Measurements from ENCODE around the gene KIAA2012.

Gene KIAA2012

DNA sequence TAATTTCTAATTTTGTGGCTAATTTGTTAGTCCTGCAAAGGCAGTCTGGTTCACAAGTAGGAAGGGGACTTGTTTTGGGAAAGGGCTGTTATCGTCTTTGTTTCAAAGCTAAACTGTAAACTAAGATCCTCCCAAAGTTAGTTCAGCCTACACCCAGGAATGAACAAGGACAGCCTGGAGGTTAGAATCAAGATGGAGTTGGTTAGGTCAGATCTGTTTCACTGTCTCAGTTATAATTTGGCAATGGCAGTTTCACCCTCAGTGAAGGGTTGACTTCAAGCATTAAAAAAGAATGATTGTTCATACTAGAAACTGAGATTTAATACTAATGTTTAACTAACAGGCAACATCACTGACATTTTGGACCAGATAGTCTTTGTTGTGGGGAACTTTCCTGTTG, 69.5 kb downstream of the KIAA2012 start:
- no peak overlapping the region for H3K4me3 ChIP-seq (ENCODE audit: low read depth, low read length)

DNA sequence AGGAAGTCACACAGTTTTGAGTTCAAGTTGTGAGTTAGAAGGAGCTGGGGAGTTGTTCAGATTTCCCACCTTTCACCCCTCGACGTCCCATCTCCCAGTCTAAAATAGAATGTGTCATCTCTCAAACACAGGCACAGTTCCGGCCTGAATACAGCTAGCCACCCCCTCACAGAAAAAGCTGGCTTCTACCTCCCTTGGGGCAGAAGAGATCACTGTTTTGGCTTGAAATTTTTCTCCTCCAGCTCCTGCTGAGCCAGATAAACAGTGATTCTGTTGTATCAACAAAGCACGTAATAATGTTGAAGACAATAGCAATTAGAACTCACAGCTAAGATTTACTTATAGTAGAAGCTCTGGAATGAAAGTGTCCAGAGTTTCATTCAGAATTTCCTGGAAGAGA, 74.7 kb downstream of the KIAA2012 start:
- no peak overlapping the region for H3K4me3 ChIP-seq (ENCODE audit: low read depth, low read length)

DNA sequence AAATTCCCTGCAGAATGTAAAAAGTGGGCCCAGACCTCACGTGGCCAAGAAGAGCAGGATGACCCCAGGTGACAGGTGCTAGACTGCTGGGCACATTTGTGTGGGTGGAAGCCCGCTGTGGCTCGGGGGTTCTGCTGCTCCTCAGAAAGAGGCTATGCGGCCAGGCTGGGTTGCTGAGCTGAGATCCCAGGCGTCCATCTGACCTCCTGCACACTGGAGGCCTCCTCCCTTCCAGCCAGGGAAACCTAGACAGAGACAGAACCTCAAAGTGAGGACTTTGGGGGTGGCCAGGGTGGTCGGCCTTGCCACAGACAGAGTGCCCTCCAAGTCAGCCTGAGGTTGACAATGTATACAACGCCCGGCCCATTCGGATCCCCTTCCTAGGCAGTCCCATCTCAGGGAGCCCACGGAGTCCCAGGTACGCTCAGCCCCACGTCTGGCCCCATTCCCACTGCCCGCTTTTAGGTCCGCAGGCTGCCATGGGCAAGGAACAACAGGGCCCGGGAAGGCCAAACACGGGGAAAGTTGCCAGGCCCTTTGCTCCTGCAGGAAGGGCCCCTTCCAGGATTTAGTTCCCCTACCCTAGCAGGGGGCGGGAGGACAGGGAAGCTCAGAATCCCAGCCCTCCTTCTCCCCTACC, 75.6 kb downstream of the KIAA2012 start:
- no peak overlapping the region for H3K4me3 ChIP-seq (ENCODE audit: low read depth, low read length)

DNA sequence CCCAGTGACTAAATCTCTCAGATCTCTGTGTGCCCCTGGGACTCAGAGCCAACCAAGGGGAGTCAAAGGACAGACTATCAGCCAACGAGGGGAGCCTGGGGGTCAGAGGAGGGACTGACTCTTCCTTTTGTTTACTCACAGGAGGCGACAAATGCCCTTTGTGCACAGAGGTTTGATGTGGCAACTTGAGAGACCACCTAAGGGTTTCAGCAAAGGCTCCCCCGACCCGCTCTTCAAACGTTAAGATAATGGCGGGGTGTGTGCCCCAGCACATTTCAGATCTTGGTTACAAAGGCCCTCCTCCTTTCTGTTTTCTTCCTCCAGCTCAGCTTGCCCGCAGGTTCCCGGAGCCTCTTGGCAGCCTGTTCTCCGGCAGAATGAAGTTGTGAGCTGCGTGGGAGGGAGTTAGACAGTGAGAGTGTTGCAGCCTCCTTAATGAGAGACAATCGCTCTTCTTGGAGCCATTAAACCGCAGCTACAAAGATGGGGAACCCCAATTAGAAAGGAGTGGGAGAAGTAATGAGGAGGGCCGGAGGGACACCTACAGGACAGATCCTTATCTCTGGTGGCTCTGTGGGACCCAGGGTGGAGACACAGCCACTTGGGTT, 76.2 kb downstream of the KIAA2012 start:
- no peak overlapping the region for H3K4me3 ChIP-seq (ENCODE audit: low read depth, low read length)

DNA sequence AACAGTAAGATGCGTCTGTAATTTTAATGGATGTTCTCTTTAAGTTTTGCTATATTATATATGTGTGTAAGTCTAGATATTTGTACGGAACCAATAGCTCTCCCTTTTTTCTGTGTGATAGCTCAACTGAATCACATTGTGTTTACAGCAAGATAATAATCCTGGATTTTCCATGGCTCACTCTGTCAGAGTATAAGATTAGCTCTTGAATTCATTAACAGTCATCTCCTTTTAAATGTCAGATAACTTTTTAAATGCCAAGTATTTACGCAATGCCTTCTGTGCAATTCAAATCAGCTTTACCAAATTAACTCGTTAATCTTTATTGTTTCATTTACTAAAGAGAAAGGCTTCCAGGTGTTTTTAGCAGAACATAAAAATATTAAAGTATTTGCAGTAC, 76.9 kb downstream of the KIAA2012 start:
- H3K4me3 ChIP-seq (ENCODE audit: low read depth, low read length), result no peak overlapping the region

DNA sequence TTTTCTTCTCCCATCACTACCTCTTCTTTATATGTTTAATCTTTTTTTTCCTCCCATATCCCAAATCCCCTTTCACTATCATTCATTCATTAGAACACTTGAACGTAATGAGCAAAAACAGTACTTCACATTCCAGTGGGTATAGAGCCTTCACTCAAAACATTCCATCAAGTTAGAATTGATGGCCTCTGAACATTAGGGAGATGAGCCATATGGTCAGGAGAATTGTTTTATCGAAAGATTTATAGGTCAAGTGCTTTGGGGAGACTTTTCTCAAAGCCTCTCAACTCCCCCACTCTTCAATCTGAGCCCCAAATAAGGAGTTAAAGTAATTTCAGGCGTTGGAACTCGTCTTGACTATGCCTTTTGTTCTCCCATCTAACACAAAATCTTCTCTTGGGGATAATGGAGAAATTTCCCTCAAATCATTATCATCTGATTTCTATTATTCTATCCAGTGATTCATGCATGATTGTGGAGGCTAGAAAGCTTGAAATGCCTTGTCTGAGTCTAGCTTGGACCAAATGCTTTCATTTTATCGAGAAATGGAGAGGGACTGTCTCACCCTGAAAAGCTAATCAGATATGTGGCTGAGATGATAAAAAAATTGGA, 79.2 kb downstream of the KIAA2012 start:
- no peak overlapping the region for H3K4me3 ChIP-seq (ENCODE audit: low read depth, low read length)

DNA sequence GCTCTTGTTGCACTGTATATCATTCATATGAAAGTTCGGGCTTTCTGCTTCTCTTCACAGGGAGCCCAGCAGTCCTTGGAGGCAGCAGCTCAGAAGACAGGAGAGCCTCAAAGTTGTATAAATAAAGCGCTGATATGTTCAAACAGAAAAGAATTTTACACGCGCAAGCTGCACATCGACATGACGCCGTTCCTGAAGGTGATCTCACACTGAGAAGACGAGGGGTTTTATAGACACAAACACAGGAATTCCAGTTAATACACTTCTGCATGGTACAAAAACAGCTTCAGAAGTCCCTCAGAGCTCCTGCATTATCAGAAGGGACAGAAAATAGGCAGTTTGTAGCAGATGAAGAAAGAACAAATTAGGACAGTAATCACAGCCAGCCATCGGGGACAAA, 81.6 kb downstream of the KIAA2012 start:
- no peak overlapping the region for H3K4me3 ChIP-seq (ENCODE audit: low read depth, low read length)

DNA sequence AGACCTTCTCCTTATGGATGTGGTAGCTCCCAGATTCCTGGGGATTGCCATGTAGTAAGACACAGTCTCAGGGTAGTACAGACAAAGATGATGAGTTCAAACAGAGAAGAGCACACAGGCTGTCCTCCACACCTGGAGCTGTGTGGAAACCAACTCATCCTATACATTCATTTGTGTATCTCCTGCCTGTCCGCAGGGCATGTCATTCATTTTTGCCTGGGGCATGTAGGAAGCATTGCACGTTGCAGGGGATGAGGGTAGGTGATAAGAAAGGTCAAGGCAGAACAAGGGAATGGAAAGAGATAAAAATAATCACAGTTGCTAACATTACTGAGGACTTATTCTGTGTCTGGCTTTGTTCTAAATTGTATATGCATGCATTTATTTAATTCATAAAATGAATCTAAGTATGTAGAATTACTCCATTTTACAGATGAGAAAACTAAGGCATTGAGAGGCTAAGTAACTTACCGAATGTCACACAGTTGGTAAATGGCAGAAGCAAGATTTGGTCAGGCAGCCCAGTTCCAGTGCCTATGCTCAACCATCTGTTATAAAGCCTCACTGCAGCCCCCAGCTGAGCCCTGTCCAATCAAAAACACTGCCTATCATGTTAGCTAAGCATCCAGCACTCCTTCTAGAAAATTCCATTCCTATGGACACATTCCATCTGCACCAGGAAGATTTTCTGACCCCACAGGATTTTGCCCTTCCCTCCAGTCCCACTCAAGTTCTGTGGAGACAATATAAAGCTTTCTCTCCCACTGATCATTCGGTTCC, 84.3 kb downstream of the KIAA2012 start:
- no peak overlapping the region for H3K4me3 ChIP-seq (ENCODE audit: low read depth, low read length)

DNA sequence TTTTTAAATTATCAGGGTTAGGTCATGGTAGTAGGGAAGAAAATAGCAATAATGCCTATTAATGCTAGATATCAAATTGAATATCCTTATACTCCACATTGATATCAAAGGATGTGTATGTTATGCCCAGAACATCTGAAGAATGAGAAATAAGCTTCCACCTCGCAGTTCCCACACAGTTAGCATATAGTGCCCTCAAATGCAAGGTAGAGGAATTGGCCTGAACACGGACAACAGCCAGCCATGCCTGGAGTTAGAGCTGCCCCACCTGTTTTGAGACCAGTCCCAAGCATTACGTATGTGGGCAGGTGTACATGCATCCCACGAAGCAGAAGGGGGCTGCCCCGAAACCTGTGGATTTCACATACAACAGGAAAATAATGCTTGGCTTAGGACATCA, 85.7 kb downstream of the KIAA2012 start:
- H3K4me3 ChIP-seq (ENCODE audit: low read depth, low read length), result no peak overlapping the region

DNA sequence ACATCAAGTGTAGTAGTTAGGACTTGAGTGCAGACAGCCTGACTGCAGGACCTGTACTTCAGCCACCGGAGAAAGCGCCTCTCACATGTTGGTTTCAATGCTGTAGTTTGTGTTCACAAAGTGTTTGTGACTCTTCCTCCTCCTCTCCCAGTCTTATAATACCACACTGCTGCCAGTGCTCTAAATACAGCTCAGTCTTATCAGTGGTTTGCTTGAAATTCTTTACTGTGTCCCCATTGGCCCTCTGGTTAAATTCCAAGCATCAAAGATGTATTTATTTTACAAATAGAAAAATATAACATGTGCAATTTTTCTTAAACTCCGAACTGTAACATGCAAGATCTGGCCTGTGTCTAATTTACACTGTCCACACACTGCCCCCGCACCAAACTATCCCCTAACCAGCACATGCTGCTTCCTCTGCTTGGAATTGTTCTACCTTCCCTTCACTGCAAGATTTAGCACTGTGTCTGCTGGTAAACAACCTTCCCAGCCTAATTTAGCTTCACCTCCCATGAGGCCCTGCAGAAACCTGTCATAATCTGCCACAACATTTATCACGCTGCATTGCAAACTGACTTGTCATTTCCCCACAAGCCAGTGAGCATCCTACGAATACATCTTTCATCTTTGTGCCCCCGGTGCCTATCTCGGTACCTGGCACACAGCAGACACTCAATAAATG, 88.2 kb downstream of the KIAA2012 start:
- no peak overlapping the region for H3K4me3 ChIP-seq (ENCODE audit: low read depth, low read length)

DNA sequence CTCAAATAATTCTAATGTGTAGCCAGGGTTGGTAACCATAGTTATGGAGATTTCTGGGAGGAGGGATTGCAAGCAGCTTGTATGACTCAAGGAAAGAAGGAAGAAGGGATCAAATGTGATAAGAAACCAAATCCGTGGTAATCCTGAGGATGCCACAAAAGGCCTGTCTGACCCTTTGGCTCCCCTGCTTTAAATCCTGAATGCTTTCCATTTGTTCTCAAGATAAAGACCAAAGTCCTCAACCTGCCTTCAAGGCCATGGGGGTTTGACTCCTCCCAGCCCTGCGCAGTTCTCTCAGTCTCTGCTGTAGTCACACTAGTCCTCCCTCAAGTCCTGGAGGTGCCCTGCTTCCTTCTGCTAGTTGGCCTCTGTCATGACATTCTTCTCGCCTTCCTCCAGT, 91.4 kb downstream of the KIAA2012 start:
- H3K4me3 ChIP-seq (ENCODE audit: low read depth, low read length), result no peak overlapping the region

DNA sequence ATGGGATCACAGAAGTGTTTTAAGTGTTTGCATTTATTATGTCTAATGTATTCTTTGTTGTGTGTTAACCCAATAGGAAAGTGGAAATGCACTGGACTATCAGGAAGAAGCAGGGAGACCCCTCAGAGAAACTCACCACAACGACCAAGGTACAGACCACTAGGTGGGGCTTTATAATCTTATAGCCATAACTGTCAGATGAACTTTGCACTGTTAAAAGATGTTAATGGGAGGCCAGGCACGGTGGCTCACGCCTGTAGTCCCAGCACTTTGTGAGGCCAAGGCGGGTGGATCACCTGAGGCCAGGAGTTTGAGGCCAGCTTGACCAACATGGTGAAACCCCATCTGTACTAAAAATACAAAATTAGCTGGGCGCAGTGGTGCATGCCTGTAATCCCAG, 92.2 kb downstream of the KIAA2012 start:
- no peak overlapping the region for H3K4me3 ChIP-seq (ENCODE audit: low read depth, low read length)

DNA sequence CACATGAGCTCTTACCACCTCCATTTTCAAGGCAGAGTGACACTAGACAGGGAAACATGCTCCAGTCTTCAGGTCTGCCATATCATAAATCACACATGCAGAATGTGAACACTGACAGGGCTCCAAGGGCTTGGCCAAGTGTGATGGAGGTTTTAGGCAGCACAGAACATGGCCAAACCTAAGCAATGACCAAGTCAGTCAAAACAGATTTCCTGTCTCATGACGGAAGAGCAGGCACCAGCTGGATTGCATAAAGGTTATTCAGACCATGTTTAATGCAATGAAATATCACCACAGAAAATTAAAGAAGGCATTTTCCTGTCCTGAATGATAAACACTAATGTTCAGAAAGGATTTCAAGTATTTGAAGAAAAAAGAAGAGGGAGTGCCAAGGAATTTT, 92.9 kb downstream of the KIAA2012 start:
- no peak overlapping the region for H3K4me3 ChIP-seq (ENCODE audit: low read depth, low read length)

DNA sequence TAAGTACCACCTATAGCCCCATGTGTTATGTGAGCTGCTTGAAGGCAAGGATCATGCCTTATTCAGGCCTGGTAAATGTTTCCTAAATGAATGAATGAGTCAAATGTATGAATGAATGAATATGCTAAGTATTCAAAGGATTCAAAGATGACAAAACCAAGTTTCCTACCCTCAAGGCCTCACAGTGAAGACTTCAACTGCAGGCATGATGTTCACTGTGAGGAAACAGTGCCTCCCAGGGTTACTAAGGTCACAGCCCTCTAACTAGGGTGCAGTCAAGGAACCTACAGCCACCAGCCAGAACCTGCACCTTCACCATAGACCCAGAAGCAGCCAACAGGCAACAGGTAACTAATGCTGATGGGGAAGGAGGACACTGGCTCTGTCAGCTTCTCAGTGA, 96.1 kb downstream of the KIAA2012 start:
- no peak overlapping the region for H3K4me3 ChIP-seq (ENCODE audit: low read depth, low read length)

DNA sequence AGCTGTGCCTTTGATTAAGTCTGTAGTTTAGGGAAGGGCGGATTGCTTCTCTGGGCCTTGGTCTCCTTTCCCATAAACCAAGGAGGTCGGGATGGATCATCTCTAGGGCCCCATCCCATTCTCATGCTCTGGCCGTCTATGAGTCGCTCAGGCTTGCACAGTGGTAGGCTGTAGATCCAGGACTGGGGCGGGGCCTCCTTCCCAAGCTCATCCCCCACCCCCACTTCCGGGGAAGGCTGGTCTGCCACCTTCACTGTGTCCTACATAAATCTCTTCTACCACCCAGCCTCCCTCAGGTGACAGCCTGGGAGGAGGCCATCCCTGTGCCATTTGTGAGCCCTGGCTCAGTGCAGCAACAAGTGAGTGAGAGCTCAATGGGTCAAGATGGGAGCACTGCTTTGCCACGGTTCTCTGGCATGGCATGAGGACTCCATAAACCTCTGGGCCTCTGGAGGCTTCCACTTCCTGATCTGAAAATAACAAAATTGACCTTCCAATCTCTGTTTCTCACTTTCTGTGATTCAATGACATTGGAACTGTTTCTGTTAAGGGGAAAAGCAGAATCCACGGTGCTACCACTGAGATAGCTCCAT, 96.9 kb downstream of the KIAA2012 start:
- no peak overlapping the region for H3K4me3 ChIP-seq (ENCODE audit: low read depth, low read length)

DNA sequence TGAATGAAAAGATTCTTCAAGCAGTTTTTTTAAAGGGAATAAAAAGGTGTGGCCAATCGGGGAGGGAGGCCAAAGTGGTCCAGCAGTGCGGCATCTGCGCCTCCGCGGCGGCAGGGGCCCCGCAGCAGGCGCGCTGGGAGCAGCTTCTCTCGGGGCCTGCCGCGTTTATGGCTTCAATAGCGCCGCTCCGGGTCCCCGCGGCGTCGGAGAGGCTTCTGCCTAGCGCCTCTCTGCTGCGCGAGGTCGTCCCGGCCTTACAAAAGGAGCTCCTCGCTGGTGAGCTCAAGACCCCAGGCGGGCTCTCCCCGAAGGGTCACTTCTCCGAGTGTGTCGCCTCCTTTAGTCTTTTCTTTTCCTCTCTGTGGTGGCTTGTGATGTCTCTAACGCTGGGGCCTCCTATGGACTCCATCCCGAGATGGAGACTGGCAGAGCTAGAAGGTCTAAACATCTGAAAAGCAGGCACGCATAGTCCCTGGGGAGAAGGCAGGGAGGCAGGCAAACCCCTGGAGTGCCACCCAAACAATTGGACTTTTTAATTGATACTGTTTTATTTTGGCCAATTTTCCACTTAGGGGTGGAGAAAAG, 98.3 kb downstream of the KIAA2012 start:
- H3K4me3 ChIP-seq (ENCODE audit: low read depth, low read length), result no peak overlapping the region

DNA sequence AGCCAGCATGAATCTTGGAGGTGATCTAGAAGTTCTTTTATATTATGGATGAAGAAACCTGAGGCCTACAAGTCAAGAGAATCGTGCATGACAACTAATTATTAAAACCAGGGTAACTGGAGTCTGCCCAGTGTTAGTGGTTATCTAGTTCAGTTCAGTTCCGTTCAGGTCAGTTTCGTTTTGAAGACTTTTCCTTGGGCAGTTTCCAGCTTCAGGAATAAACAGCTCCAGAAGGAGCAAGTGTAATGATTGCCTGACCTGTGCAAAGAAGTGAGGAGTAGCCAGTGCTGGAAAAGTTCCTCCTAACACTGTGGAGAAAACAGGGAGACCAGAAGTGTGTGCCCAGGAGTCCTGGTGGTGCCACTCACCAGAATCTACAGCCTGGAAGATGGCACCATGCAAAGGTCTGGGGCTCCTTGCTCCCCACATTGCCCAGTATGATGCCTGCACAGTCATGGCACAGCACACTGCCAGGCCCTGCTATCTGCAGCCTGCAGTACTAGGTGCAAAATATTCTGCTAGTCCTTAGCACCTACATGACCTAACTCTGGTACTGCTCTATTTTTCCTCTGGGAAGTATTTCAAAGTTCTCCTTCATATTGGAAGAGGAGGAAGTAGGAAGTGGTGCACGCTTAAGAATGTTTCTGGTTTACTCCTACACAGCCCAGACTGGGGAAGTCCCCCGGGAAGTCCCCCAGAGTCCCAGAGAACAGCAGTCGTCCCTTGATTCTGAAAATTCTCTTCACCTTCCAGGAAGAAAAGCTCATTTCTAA, 99.6 kb downstream of the KIAA2012 start:
- H3K4me3 ChIP-seq (ENCODE audit: low read depth, low read length), result no peak overlapping the region

DNA sequence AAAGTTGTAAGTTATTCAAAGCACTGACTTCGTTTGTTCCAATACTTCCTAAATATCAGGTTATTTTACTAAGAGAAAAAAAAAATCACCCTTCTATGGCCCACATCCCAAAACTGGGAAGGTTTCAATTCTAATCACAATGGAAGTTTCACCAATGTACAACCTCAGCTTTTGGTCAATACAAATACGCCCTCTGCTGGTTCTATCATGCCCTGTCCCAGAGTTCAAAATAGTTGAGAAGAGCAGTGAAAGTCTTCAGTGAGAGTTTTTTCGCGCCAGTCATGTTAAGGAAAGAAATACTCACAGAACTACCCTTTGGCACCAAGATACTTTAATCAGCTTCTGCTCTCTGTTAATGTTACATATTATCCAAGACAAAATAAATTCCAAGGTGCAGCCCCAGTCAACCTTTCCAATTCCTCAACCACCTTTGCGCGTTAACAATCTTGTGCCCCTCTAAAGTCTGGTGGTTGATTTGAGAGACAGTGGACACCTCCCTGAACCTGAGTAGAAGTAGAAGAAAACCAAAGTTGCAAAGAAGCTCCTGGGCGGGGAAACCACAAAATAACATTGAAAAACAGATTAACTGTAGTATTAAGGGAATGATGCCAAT, 105.4 kb downstream of the KIAA2012 start:
- no peak overlapping the region for H3K4me3 ChIP-seq (ENCODE audit: low read depth, low read length)

DNA sequence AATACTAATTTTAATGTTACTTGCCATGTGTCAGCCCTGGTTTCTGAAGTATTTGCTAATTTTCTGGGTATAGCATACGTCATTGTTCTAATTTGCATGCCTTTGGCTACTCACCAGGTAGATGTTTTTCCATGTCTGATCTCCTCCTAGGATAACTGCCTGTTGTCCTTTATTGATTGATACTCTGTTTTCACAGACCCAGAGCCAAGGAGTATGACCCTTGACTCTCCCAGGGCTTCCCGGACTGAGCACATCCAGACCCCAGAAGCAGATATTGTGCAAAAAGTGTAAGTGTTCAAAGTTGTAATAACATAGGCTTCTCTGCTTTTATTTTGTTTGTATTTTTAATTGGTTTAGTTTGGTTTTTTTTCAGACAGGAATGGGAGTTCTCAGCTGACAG, 111.5 kb downstream of the KIAA2012 start:
- no peak overlapping the region for H3K4me3 ChIP-seq (ENCODE audit: low read depth, low read length)
